Stimulated activated CD4-positive, alpha-beta T cell treated with anti-CD3 and anti-CD28 coated beads, Interleukin-15, amount 100 ng/mL, for 1 hour (primary cell): Measurements from ENCODE around the gene KCNAB1.

Experiments used
- DNase-seq, 2 donors: peaks; one replicate each; pipeline ENCODE4 v3.0.0-alpha.2; 2020; ENCODE audit warnings: low read depth in 1 of 2, low spot score in 1 of 2

The KCNAB1 gene

DNA sequence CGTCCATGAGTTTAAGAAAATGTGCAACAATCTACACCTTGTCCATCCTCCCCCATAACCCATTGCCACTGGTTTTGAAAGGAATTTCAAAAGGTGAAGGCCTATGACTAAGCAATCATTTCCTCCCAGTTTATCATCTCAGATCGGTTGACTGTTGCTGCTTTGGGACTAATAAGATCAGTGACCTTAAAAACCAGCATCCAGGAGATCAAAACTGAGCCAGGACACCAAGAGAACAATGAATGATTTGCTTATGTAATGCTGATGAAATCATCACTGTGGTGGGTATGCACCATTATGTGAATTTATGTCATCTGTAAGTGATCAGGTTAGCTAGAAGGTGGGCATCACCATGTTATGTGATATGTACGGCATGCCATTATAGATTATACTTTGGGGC, 239.0 kb downstream of the KCNAB1 start:
- DNase-seq: no peak

DNA sequence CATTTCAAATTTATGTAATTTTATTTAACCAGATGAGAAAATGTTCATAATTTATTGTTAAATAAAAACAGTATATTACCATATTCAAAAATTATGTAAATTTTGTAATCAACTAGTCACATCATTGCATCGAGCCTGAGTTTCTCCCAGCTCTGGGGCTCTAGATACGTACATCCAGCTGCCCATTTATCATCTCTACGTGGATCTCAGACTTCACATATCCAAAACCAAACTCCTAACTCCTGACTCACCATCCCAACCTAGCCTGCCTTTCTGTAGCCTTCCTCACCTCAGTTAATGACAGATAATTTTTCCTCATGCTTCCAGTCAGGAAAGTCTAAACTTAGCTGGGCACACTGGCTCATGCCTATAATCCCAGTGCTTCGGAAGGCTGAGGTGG, 239.7 kb downstream of the KCNAB1 start:
- DNase-seq: no peak

DNA sequence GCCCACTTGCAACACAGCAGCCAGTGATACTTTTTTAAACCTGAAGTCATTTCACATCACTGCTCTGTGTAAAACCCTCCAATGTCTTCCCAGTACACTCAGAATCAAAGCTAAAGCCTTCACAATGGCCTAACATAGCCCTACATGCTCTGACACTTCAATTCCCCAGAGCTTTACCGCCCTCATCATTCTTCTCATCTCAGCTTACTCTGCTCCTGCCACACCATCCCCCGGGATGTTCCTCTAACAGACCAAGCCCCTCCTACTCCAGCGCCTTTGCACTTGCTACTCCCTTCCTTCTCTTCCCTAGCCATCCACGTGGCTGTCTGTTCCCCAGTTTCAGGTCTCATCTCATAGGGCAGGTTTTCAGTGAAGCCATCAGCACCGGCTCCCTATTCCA, 240.6 kb downstream of the KCNAB1 start:
- DNase-seq: no peak

DNA sequence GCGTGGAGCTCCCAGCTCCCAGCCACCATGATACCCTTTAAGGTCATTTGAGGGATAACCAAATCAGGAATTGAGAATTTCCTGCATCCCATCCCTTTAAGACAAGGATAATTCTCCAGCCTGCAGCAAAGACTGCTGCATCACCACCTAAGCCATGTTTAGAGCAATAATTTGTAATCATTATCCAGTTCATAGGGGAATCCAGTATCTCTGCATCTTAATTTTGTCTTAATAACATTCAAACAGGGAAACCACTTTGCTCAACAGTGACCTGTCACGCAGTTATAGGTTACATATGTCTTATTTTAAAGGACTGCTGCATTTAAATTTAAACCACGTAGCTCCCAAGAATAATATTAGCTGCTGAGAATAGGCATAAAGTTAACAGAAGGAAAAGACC, 246.2 kb downstream of the KCNAB1 start:
- no peak for DNase-seq

- no peak for DNase-seq
Observed at GRCh38 chr3:156368189-156368588, 247.8 kb downstream of the KCNAB1 start.

- DNase-seq: no peak
Observed at GRCh38 chr3:156371701-156372100, 251.3 kb downstream of the KCNAB1 start.

DNA sequence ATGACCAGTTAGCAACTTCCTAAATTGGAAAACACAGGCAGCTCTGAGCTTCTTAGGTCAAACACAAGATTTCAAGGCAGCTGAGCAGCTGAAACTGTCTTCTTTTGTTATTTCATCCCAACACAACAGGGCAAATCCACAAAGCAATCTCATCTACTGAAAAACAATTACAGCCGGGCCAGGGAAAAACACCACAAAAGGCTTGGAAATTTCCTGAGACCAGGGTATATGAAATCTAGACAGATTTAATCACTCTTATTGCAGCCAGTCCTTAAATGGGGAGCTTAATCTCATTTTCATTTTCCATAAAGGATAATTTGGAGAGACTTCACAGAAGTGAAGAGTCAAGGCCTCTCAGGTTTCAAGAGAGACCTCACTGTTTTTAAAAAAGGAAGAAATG, 252.7 kb downstream of the KCNAB1 start:
- no peak for DNase-seq

GRCh38 chr3:156373654-156374053, 253.3 kb downstream of the KCNAB1 start:
- no peak for DNase-seq

- no peak for DNase-seq
Observed at GRCh38 chr3:156376199-156376598, 255.8 kb downstream of the KCNAB1 start.

- DNase-seq: no peak
Observed at GRCh38 chr3:156377266-156377665, 256.9 kb downstream of the KCNAB1 start.

DNA sequence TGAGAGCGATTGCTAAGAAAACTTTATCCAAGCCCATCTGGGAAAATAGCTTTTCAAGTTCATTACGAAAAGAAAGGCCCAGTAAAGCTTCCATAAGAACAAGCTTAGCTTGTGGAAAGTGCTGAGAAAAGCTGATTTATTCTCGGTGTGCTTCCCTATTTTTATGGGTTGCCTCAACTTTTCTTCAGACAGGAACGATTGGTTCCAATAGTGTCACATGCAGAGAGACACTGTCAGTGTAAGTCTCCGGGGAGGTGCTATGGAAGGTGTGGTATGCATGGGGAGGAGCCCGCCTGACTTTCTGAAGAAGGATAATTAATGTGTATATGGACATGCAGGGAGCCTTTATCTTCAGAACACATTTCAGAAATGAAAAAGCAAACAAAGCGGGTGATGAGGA, 257.3 kb downstream of the KCNAB1 start:
- DNase-seq: no peak

DNA sequence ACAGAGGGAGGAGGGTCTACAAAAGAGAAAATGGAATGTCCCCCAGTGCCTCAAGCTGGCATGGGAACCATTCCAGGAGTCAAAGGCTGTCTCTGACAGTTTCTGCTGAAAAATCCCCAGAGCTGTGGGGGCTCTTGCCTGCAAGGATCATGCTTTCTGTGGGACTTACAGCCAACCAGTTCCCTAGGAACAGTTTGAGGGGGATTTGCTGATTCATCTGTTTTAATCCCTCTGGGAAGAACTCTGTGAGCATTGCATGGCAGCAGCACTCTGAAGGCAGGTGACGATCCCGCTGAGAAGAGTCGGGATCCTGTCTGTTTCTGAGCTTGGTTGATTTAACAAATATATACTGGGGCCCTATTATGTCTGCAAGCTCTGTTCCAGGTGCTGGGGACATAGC, 258.5 kb downstream of the KCNAB1 start:
- no peak for DNase-seq

- DNase-seq: no peak
Observed at GRCh38 chr3:156379327-156379726, 258.9 kb downstream of the KCNAB1 start.

GRCh38 chr3:156381253-156381652, 260.9 kb downstream of the KCNAB1 start:
- no peak for DNase-seq

DNA sequence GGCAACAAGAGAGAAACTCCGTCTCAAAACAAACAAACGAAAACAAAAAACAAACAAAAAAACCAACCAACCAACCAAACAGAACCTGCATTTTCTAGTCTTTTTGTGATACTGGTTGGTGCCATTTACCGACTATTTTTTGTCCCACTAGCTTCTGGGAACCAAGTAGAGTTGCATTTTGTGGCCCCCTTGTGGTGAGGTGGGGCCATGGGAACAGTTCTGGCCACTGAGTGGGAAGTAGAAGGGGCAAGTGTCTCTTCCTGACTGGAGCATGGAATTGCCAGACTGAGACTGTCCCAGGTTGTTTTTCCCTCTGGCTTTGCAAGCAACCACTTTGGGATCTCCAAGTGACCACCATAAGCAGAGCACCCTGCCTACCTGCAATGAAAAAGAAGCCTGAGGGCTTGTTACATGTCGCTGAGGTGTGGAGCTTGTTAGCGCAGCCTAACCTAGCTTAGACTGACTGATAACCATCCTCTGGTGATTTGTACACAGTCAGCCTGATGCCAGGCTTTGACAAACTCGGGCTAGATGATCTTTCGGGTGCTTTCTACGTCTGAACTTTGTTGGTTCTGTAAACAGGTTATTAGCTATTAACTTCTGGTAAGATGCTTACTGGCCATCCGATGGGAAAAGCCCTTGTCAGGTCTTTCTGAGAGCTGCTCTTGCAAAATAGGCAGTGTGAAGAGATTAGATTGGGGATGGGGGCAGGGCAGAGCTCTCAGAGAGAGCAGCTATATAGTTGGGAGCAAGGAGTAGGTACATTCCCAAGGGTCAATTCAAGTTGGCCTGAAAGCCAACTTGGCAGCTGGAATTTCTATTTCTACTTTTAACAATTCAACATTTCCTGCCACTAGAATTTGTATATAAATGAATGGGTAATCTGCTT, 262.3 kb downstream of the KCNAB1 start:
- DNase-seq: no peak

GRCh38 chr3:156383441-156384025, 263.2 kb downstream of the KCNAB1 start:
- no peak for DNase-seq

DNA sequence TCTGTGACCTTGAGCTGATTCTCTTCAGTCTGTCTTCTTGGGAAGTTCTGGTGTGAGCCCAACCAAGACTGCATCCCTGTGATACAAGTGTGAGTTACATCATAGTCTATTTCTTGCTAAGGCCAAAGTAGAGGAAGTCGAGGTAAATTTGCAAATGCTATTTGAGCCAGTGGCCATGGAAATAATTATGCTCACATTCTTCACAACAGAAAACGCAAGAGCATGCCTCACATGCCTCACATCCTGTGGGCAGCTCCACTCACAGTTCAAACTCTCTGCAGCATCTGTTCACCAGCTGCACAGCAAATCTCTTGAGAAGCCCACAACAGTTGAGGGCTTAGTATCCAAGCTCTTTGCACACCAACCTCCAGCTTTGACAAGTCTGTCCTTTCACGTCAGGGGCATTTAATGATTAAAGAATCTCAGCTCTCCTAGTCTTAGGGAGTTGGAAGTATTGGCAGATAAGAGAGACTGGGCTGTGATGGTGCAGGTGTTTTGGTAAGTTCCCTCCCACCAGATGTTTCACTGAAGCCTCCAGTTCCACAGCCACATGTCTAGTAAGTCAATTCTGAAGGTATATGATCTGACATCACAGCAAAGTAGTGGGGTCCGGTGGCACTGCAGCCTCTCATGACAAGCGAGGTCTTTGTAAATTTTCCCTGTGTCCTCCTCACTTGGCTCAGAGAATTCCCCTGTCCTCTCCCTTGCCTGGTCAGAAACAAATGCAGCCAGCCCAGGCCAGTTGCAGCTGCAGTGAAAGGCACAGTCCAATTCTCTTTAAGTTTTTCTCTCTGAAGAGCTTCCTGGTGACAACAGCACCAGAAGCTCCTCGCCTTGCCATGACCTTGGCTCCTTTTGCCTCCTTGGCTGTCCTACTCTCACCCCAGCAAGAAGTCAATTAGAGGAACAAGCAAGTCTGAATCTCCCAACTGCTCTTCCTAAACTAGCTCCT, 268.4 kb downstream of the KCNAB1 start:
- no peak for DNase-seq

DNA sequence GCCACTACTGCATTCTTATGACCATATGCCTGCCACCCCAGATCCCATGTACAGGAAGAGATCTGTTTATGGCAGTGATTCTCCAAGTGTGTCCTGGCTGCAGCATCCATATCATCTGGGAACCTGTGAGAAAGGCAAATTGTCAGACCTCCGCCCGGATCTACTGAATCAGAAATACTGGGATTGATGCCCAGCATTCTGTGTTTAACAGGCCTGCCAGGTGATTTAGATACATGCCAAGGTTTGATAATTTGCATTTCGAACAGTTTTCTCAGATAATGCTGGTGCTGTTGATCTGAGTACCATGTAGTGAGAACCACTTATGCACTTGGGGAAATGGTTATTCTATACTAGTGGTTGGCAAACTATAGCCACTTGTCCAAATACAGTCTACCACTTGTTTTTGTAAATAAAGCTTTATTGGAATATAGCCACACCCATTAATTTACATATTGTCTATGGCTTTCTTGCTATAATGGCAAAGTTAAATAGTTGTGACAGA, 269.1 kb downstream of the KCNAB1 start:
- DNase-seq: no peak

DNA sequence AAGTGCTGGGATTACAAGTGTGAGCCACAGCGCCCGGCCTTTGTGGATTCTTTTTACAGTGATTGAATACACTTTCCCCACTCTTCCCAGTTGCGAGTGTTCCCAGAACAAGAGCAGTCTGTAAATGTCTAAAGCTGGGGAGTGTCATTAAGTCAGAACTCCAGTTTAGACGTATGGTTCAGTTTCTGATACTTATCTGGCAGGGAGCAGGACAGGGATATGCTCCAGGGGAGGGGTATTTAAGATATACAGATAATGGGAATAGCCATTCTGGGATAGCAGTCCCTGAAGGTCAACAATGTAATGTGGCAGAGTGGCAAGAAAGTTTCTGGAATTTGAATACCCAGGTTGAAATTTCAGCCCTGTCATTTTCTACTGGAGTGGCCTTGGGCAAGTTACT, 270.5 kb downstream of the KCNAB1 start:
- no peak for DNase-seq

DNA sequence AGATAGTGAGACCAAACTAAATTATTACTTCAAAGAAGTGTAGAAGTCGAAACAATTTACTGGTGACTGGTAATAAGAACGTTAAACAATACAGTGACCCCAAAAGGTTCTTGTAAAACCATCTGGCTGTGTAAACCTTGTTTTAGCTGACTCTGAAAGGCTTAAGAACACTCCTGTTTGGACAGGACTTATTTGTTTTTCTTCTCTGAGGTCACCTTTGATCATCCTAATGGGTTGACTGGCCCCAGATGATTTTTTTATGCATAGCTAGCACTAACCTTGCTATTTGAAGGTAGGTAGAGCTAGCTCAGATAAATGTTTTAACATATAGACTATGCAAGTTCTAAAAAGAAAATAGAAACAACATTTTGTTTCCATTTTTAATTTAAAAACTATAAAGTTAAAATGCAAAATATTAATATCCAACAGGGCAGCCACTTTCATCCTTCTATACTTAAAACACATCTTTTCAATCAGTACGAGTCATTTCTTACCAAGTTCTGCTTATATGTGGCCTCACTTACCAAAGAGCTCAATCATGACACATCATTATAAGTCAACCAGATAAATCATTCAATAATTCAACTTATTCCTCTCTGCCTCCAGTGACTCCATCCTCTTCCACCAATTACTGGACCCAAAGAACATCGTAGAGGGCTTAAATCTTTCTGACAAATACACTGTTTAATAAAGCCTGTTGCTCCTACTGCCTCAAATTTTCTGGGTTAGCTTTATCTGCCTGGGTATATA, 275.8 kb downstream of the KCNAB1 start:
- DNase-seq: no peak

DNA sequence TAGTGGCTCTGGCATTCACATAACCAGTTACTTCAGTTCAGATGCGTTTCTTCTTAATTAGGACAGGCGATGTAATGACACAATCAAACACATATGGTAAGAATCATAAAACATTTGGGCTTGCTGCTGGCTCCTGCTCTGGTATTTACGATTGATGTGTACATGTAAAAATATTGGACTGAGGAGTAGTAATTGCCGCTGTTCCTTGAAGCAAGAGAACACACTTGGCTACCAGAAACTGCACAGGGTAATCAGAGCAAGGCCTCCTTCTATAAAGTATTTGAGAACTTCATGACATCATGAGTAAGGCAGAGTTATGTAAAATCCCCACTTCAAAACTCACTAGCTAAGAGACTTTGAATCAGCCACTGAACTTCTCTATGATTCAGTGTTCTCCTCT, 276.5 kb downstream of the KCNAB1 start:
- DNase-seq: no peak
